NCI-H345 treated with DMSO at 0.1 percent for 48 hours (cell line): ENCODE data around the gene DQX1.

Experiments used
- DNase-seq: peaks from one replicate; lab custom pipeline; 2025; ENCODE audit not compliant: unreplicated experiment; lab: John Stamatoyannopoulos, UW

DQX1 gene

DNA sequence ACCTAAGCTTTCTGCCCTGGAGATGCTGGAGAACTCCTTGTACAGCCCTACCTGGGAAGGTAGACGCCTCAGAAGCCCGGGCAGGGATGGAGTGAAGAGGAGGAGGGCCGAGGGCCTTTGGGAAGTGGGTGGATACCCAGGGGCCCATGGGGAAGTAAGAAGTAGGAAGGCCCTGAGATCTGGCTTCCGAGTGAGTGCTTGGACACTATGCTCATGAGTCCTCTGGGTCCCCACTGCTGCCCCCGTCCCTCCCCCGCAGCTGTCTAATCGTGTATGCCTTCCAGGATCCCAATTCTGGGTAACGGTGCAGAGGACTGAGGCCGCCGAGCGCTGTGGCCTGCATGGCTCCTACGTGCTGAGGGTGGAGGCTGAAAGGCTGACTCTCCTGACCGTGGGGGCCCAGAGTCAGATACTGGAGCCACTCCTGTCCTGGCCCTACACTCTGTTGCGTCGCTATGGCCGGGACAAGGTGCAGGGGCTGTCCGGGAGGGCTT lies 29.6 kb upstream of the DQX1 start:
- DNase-seq = no peak

- DNase-seq = no peak
Observed at GRCh38 chr2:74554820-74555531, 28.9 kb upstream of the DQX1 start.

GRCh38 chr2:74553892-74554819 lies 28.1 kb upstream of the DQX1 start, which contains the start of the genes DOK1 and LOXL3:
TSS of gene DOK1 (plus strand) at chr2:74554720. CDS start at chr2:74554755, 35 bp downstream.
TSS of gene LOXL3 (minus strand) at chr2:74553942. CDS start at chr2:74552634, 1,308 bp downstream.
- DNase-seq = no peak

DNA sequence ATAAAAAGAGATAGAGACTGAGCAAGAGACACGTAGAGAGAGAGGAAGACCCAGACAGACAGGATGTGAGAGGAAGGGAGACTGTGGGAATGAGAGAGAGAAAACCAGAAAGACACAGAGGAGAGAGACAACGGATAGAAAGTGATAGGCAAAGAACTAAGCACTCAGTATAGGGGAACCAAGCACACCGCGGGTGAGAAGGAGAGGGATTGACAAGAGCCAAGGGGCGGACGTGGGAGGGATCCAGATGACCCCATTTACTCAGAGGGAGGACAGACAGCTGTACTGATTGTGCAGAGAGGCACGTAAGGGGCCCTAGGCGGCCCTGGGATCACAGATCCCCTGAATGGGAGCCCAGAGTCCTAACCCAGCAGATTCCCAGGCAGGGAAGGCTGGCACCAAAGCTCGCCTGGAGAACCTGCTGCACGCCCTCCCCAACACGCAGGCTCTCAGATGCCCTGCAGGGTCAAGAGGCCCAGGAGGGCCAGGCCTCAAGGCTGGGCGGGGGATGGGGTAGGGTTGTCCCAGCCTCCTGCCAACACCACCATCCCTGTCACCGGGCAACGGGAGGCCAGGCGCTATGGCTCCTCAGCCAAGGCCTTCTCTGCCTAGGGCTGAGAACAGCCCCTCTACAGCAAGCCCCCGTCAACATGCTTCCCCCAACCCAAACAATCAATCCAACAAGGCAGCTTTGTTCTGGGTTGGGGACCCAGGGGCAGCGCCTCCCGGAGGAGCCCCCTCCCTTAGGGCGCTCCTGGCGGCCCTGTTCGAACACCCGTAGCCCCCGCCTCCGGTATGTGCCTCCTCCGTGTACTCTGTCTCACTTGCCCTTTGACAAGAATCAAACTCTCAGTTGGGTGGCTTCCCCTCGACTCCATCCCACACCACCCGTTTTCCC lies 27.1 kb upstream of the DQX1 start:
- DNase-seq = no peak

DNA sequence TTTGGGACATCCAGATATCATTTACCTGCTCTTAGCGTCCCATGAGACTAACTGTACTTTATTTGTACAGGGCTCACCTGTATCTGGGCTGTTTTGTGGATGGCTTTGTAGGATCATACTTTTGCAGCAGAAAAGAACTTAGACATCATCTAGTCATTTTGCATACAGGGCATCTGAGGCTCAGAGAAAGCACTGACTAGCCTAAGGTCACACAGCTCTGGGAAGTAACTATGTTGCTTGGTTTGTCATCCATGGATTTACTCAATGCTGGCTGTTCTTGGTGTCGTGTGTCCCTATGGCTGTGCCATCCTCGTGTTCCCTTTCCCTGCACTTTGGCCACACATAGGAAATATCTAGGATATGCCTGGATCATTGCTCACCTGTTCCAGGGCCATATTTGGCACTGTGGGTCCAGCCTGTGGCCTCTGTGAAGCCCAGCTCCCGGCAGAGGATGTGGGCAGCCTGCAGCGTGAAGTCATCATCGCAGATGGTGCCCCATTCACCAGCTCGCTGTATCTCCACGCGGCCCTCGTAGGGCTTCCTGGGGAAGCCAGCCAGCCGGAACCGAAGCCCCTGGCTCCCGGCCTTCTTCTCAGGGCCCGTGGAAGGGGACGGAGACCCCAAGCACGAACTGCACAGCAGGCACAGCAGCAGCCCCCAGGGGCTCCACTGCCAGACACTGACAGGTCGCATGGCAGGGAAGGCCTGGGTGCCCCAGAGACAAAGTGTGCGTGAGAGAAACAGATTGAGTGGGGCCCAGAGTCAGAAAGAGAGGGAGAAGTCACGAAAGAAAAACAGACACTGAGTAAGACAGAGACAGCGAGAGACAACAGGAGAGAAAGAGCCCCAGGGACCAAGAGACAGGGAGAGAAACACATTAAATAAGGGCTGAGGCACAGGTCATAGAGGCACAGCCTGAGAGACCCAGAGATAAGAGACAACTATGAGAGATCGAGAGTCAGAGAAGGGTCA lies 26.2 kb upstream of the DQX1 start:
- no peak for DNase-seq

DNA sequence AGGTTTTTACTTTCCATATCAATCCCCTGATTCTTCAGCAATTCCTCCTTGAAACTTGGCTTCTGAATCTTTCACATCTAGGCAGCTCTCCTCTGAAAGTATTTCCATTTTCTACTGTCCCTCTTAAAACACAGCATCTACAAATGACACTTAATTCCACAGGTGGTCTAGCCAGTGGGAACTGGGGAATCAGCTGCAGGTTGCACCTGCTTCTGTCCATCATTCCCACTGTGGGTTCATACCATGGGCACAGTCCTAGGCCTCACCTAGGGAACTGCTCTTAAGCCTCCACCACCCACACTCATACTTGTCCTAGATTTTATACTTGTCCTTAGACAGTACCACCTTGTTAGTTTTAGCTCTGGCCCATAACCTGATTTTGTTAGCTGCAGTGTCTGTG lies 25.5 kb upstream of the DQX1 start:
- DNase-seq = no peak

- no peak for DNase-seq
Observed at GRCh38 chr2:74550231-74550630, 24.2 kb upstream of the DQX1 start.

DNA sequence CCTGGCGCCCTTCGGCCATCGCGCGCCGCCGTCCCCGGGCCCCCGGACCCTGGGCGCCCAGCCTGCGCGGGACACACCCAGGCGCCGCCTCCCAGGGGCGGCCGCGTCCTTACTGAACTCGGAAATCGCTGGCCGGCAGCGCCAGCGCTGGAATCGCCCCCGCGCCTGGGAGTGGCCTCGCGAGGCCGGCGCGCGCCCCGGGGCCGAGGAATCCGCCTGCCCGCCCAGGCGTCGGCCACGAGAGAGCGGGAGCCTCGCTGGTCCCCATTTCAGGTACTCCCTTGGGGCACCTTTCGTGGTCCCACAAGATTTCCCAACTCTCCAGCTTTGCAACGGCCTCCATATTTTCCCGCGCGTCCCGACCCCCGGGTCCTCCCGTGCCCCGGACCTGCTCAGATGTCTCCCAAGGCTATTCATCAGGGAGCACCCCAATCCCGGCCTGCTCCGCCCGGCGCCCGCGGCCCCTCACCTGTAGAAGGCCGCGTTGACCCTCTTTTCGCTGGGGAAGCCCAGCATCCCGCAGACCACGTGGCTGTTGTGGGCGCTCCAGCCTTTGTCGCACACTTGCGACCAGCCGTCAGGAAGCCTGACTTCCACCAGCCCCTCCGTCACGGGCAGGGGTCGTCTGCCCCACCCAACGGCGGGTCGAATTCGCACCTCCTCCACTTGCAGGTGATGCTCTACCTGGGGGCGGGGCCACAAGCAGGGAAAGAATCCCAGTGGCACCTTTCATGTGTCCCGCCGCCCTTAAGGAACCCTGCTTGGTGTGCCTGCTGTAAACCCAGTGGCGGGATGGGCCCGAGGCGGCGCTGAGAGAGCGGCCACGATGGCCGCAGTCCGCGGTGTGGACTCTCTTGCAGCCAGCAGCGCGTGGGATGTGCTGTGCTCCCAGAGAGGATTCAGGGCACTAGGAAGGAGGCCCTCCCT lies 23.1 kb upstream of the DQX1 start:
- no peak for DNase-seq

GRCh38 chr2:74548285-74548899 lies 22.4 kb upstream of the DQX1 start:
- DNase-seq = no peak

GRCh38 chr2:74546004-74546403 lies 20.0 kb upstream of the DQX1 start:
- DNase-seq = no peak

- DNase-seq = no peak
Observed at GRCh38 chr2:74544634-74545033, 18.6 kb upstream of the DQX1 start.

- no peak for DNase-seq
Observed at GRCh38 chr2:74542978-74543377, 16.9 kb upstream of the DQX1 start.

GRCh38 chr2:74540291-74540690 lies 14.3 kb upstream of the DQX1 start:
- no peak for DNase-seq

DNA sequence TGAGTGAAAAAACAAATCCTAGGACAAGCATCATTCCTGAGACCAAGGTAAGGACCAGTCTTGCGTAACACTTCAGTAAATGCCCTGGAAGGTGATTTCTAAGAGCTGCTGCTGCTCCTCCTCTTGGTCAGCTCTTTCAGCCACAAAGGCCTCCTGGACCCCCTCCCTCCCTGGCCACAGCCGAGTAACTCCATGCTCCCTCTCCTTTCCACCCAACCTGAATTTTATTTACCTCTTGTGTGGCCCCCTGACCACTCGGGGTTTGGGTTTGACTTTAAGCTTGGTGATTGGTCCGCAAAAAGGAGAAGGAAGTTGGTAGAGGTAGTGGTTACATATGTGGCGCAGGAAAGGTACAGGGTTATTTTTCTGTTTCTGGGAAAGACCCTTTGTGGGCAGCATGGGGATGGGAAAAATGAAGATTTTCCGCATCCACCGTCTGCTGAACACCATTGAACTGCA lies 12.9 kb upstream of the DQX1 start:
- no peak for DNase-seq

GRCh38 chr2:74537140-74537539 lies 11.1 kb upstream of the DQX1 start:
- no peak for DNase-seq

- no peak for DNase-seq
Observed at GRCh38 chr2:74536166-74536950, 10.3 kb upstream of the DQX1 start.

DNA sequence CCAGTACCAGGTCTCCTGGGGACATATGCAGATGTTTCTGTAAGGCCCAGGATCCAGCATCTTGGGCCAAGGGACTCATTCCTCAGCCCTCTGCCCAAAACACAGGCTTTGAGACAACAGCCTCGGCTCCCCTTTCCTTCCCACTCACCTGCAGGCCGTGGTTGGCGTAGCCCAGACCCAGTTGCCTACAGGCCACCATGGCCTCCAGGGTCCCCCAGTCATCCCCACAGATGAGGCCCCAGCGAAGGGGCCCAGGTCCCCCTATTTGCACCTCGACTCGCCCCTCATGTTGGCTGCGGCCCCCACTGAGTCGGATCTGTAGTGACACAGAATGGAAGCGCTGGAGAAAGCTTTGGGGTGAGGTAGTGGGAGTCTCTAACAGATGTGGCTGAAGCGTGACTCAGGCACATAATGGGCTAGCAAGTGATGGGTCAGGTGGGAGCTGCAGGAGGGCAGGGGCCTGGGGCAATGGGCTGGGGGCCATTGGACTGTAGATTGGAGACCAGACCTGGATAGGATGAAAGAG lies 9.5 kb upstream of the DQX1 start:
- DNase-seq = no peak
